Naive thymus-derived CD4-positive, alpha-beta T cell (primary cell): ENCODE measurements around the gene RASAL3. TPM values are rescaled to one million over a fixed set of nuclear protein-coding genes. Genes with fewer than 3 reads are reported as not detected.

Source experiments
- ATAC-seq: fragments of 150-1000 bp; cut with Tn5 transposase; 2 replicates; pipeline ENCODE4 v1.10.0; 2021; ENCODE audit warnings: mild to moderate bottlenecking, moderate library complexity
- CTCF ChIA-PET: fragments of 350-600 bp; sonication (Branson Sonifier 250); formaldehyde crosslinking; loops from one replicate; lab custom pipeline; 2021; ENCODE audit warnings: antibody characterized with exemption; lab: Charles Lee
- POLR2A ChIA-PET: fragments of 350-600 bp; sonication (Branson Sonifier 250); formaldehyde crosslinking; loops from one replicate; lab custom pipeline; 2021; ENCODE audit warnings: antibody characterized with exemption, inconsistent platforms; lab: Charles Lee
- DNase-seq, 9 donors: peaks; one replicate each; pipeline versions ENCODE4 v3.0.0 to v3.0.0-alpha.2; 2020 to 2022; ENCODE audit warnings: mixed read lengths in 1 of 9
- H3K27ac ChIP-seq: one replicate; pipeline ENCODE4 v1.7.0; 2013; ENCODE audit warnings: mild to moderate bottlenecking, low read depth, low read length, moderate library complexity
- H3K27me3 ChIP-seq, 2 donors: one replicate each; pipeline ENCODE4 v1.7.0; 2013; ENCODE audit warnings: low read length in 2 of 2, mild to moderate bottlenecking in 2 of 2, moderate library complexity in 2 of 2; ENCODE audit not compliant: control insufficient read depth in 2 of 2, insufficient read depth in 2 of 2
- H3K36me3 ChIP-seq, 3 experiments: 1 replicate in 2 of 3; 2 replicates in 1 of 3; pipeline ENCODE4 v1.7.0; 2013; ENCODE audit warnings: low read length in 3 of 3, mild to moderate bottlenecking in 3 of 3, moderate library complexity in 1 of 3; ENCODE audit not compliant: insufficient read depth in 3 of 3, control insufficient read depth in 2 of 3
- H3K4me1 ChIP-seq, 2 donors: one replicate each; pipeline ENCODE4 v1.7.0; 2013; ENCODE audit warnings: low read length in 2 of 2, mild to moderate bottlenecking in 2 of 2, moderate library complexity in 1 of 2; ENCODE audit not compliant: control insufficient read depth in 2 of 2, insufficient read depth in 2 of 2
- H3K4me3 ChIP-seq: 2 replicates; pipeline ENCODE4 v1.7.0; 2013; ENCODE audit warnings: mild to moderate bottlenecking, low read length
- H3K9me3 ChIP-seq, 3 experiments: 1 replicate in 2 of 3; 2 replicates in 1 of 3; pipeline ENCODE4 v1.7.0; 2013; ENCODE audit warnings: low read length in 3 of 3; ENCODE audit not compliant: control insufficient read depth in 2 of 3
- H3K27ac Mint-ChIP-seq, 9 donors: one replicate each; pipeline ENCODE4 v1.8.0; 2020 to 2022; ENCODE audit warnings: mixed read lengths in 9 of 9, mild to moderate bottlenecking in 8 of 9, moderate library complexity in 5 of 9, inconsistent platforms in 2 of 9
- H3K27me3 Mint-ChIP-seq, 5 donors: one replicate each; pipeline ENCODE4 v1.8.0; 2021 to 2022; ENCODE audit warnings: mixed read lengths in 5 of 5, mild to moderate bottlenecking in 1 of 5
- H3K36me3 Mint-ChIP-seq, 5 donors: one replicate each; pipeline ENCODE4 v1.8.0; 2020 to 2022; ENCODE audit warnings: mixed read lengths in 5 of 5, mild to moderate bottlenecking in 3 of 5, inconsistent platforms in 1 of 5
- H3K4me1 Mint-ChIP-seq, 7 donors: one replicate each; pipeline ENCODE4 v1.8.0; 2020 to 2022; ENCODE audit warnings: mixed read lengths in 7 of 7, mild to moderate bottlenecking in 3 of 7, inconsistent platforms in 1 of 7
- H3K4me3 Mint-ChIP-seq, 10 donors: one replicate each; pipeline ENCODE4 v1.8.0; 2020 to 2022; ENCODE audit warnings: mild to moderate bottlenecking in 10 of 10, mixed read lengths in 10 of 10, moderate library complexity in 6 of 10, inconsistent platforms in 2 of 10
- H3K9me3 Mint-ChIP-seq, 11 donors: one replicate each; pipeline ENCODE4 v1.8.0; 2020 to 2022; ENCODE audit warnings: mixed read lengths in 11 of 11, mild to moderate bottlenecking in 4 of 11, inconsistent platforms in 1 of 11, moderate library complexity in 1 of 11
- intact Hi-C, 2 donors: fragments of 100-400 bp; cut with micrococcal nuclease; formaldehyde crosslinking; loops; one replicate each; pipeline ENCODE4 v1.15.1; 2023
- polyA plus RNA-seq, 2 donors: library from polyadenylated mRNA; unstranded; fragments of 300-500 nt; fragmentation: Illumina TruSeq; gene quantifications; one replicate each; pipeline ENCODE4 v1.2.3, GENCODE V29; 2021
- total RNA-seq, 6 experiments: library from RNA in 5 of 6; stranded (reverse) in 5 of 6; gene quantifications; 1 replicate in 5 of 6; 2 replicates in 1 of 6; pipeline ENCODE4 v1.2.3 and lab custom pipeline; 2021 to 2026

RASAL3 gene
- total and polyA plus RNA-seq, 7 experiments from 2014 or later: 38.5 to 214 (median 148) TPM

- Histone ChIP-seq H3K36me3 (peaks cover 0 to 21% (median 6%) of the 10 kb centered on the region in 3 experiments), H3K4me1 (peaks cover 0 to 5% of the 10 kb centered on the region in 2 donors), H3K27ac (no peak overlapping the region), H3K4me3 (no peak overlapping the region), H3K9me3 (no peaks in the 10 kb centered on the region), H3K27me3 (no peaks in the 10 kb centered on the region)
- intact Hi-C loops: loop anchor here in 1 of 2 donors (2.0 kb wide), 1 partner anchor 15 kb away; no protein-coding TSS in a partner anchor
- ChIA-PET POLR2A (interaction anchor here (1.2 to 1.7 kb wide), 4 partner anchors 15 to 103 kb away, joined by 4 to 7 read pairs (median 4); partner anchors contain the start of gene AKAP8), CTCF (no interaction called here)
- Mint-ChIP-seq H3K27ac (peak overlapping the region; percentile 1 to 88 (median 80)), H3K4me1 (peaks cover 0 to 22% (median 21%) of the 10 kb centered on the region in 7 donors), H3K27me3 (no peaks in the 10 kb centered on the region), H3K36me3 (peaks cover 0 to 29% (median 4%) of the 10 kb centered on the region in 5 donors), H3K4me3 (peak overlapping the region; percentile 62 to 85 (median 72)), H3K9me3 (peaks cover 0 to 3% (median 0%) of the 10 kb centered on the region in 11 donors)
- no peak for ATAC-seq
- DNase-seq: no peak
Observed at GRCh38 chr19:15448044-15448777, 16.1 kb downstream of the RASAL3 start.

- DNase-seq (no peak), ATAC-seq (no peak)
- peaks cover 0 to 5% of the 10 kb centered on the region in 2 donors for H3K4me1 ChIP-seq
- H3K4me3 ChIP-seq: no peak overlapping the region
- Mint-ChIP-seq H3K4me1 (peaks cover 0 to 22% (median 21%) of the 10 kb centered on the region in 7 donors), H3K27ac (peak overlapping the region in 7 of 9 donors; percentile 6 to 78 (median 60)), H3K9me3 (peaks cover 0 to 3% (median 0%) of the 10 kb centered on the region in 11 donors), H3K27me3 (no peaks in the 10 kb centered on the region), H3K4me3 (peak overlapping the region in 2 of 10 donors; percentile 25 to 74), H3K36me3 (peaks cover 0 to 28% (median 4%) of the 10 kb centered on the region in 5 donors)
- ChIA-PET CTCF (no interaction called here), POLR2A (interaction anchor here (1.4 kb wide), 1 partner anchor 17 kb away, joined by 7 read pairs; no protein-coding TSS in a partner anchor)
- intact Hi-C loops: no loop called here
- H3K9me3 ChIP-seq: no peaks in the 10 kb centered on the region
- H3K27me3 ChIP-seq: no peaks in the 10 kb centered on the region
- no peak overlapping the region for H3K27ac ChIP-seq
- peaks cover 0 to 12% (median 5%) of the 10 kb centered on the region in 3 experiments for H3K36me3 ChIP-seq
Observed at GRCh38 chr19:15447057-15447456, 17.3 kb downstream of the RASAL3 start.

GRCh38 chr19:15445807-15446376 is 18.5 kb downstream of the RASAL3 start:
- H3K9me3 ChIP-seq: no peaks in the 10 kb centered on the region
- H3K4me3 Mint-ChIP-seq: peak overlapping the region in 1 of 10 donors; percentile 25
- CTCF ChIA-PET: interaction anchor here (1.0 kb wide), 1 partner anchor 10 kb away, joined by 3 read pairs; no protein-coding TSS in a partner anchor
- H3K27me3 ChIP-seq: no peaks in the 10 kb centered on the region
- H3K27ac ChIP-seq: no peak overlapping the region
- H3K4me1 ChIP-seq: peaks cover 0 to 5% of the 10 kb centered on the region in 2 donors
- DNase-seq: no peak
- peaks cover 0 to 17% (median 0%) of the 10 kb centered on the region in 5 donors for H3K36me3 Mint-ChIP-seq
- POLR2A ChIA-PET: no interaction called here
- H3K27ac Mint-ChIP-seq: peak overlapping the region in 3 of 9 donors; percentile 1 to 36 (median 18)
- ATAC-seq: no peak
- no peak overlapping the region for H3K4me3 ChIP-seq
- H3K9me3 Mint-ChIP-seq: peaks cover 0 to 3% (median 0%) of the 10 kb centered on the region in 11 donors
- intact Hi-C loops: no loop called here
- H3K36me3 ChIP-seq: peaks cover 0 to under 1% (median 0%) of the 10 kb centered on the region in 3 experiments
- H3K27me3 Mint-ChIP-seq: no peaks in the 10 kb centered on the region
- H3K4me1 Mint-ChIP-seq: peaks cover 0 to 17% (median 15%) of the 10 kb centered on the region in 7 donors

GRCh38 chr19:15445227-15445605 is 19.1 kb downstream of the RASAL3 start:
- ATAC-seq: no peak
- Mint-ChIP-seq H3K27me3 (no peaks in the 10 kb centered on the region), H3K36me3 (peaks cover 0 to 11% (median 0%) of the 10 kb centered on the region in 5 donors), H3K4me1 (peaks cover 0 to 10% (median 8%) of the 10 kb centered on the region in 7 donors), H3K27ac (peak overlapping the region in 4 of 9 donors; percentile 18 to 36 (median 26)), H3K4me3 (no peak overlapping the region), H3K9me3 (peaks cover 0 to 1% (median 0%) of the 10 kb centered on the region in 11 donors)
- no peaks in the 10 kb centered on the region for H3K27me3 ChIP-seq
- ChIA-PET POLR2A (interaction anchor here (1.7 kb wide), 1 partner anchor 24 kb away, joined by 4 read pairs; no protein-coding TSS in a partner anchor), CTCF (interaction anchor here (1.0 kb wide), 1 partner anchor 9 kb away, joined by 3 read pairs; no protein-coding TSS in a partner anchor)
- intact Hi-C loops: no loop called here
- DNase-seq: no peak
- H3K4me3 ChIP-seq: no peak overlapping the region
- no peaks in the 10 kb centered on the region for H3K36me3 ChIP-seq
- H3K4me1 ChIP-seq: peaks cover 0 to 5% of the 10 kb centered on the region in 2 donors
- H3K9me3 ChIP-seq: no peaks in the 10 kb centered on the region
- H3K27ac ChIP-seq: no peak overlapping the region

GRCh38 chr19:15444505-15445226 is 19.7 kb downstream of the RASAL3 start:
- no peak overlapping the region for H3K27ac Mint-ChIP-seq

GRCh38 chr19:15443838-15444237 is 20.5 kb downstream of the RASAL3 start:
- no peaks in the 10 kb centered on the region for H3K36me3 ChIP-seq
- CTCF ChIA-PET: no interaction called here
- peaks cover 0 to 1% of the 10 kb centered on the region in 2 donors for H3K4me1 ChIP-seq
- H3K27ac Mint-ChIP-seq: no peak overlapping the region
- no peak for ATAC-seq
- no peaks in the 10 kb centered on the region for H3K9me3 ChIP-seq
- intact Hi-C loops: no loop called here
- H3K4me3 ChIP-seq: no peak overlapping the region
- no peaks in the 10 kb centered on the region for H3K27me3 Mint-ChIP-seq
- POLR2A ChIA-PET: interaction anchor here (1.7 kb wide), 1 partner anchor 22 kb away, joined by 4 read pairs; no protein-coding TSS in a partner anchor
- no peaks in the 10 kb centered on the region for H3K27me3 ChIP-seq
- H3K27ac ChIP-seq: no peak overlapping the region
- no peak for DNase-seq
- H3K4me1 Mint-ChIP-seq: peaks cover 0 to 7% (median 5%) of the 10 kb centered on the region in 7 donors
- no peak overlapping the region for H3K4me3 Mint-ChIP-seq
- H3K36me3 Mint-ChIP-seq: peaks cover 0 to 9% (median 0%) of the 10 kb centered on the region in 5 donors
- H3K9me3 Mint-ChIP-seq: peaks cover 0 to 1% (median 0%) of the 10 kb centered on the region in 11 donors

More at GRCh38 chr19:15444505-15445226, 19.7 kb downstream of the RASAL3 start:
- Mint-ChIP-seq H3K4me3 (peak overlapping the region in 1 of 10 donors; percentile 13), H3K4me1 (peaks cover 0 to 9% (median 7%) of the 10 kb centered on the region in 7 donors), H3K9me3 (peaks cover 0 to 1% (median 0%) of the 10 kb centered on the region in 11 donors), H3K36me3 (peaks cover 0 to 9% (median 0%) of the 10 kb centered on the region in 5 donors), H3K27me3 (no peaks in the 10 kb centered on the region)
- no peak overlapping the region for H3K4me3 ChIP-seq
- DNase-seq: no peak
- H3K36me3 ChIP-seq: no peaks in the 10 kb centered on the region
- ChIA-PET CTCF (no interaction called here), POLR2A (interaction anchor here (0.7 to 1.7 kb wide), 2 partner anchors 23 kb away, joined by 4 read pairs; no protein-coding TSS in a partner anchor)
- intact Hi-C loops: no loop called here
- H3K27ac ChIP-seq: no peak overlapping the region
- H3K4me1 ChIP-seq: peaks cover 0 to 5% of the 10 kb centered on the region in 2 donors
- ATAC-seq: no peak
- no peaks in the 10 kb centered on the region for H3K9me3 ChIP-seq
- no peaks in the 10 kb centered on the region for H3K27me3 ChIP-seq
